ENCODE measurements around the gene SPINK13.
"Not testable (repeated sequence)": the region's sequence is repeated elsewhere in the genome, so short reads cannot be mapped to it uniquely, and the experiment has no call there.

The SPINK13 gene

DNA sequence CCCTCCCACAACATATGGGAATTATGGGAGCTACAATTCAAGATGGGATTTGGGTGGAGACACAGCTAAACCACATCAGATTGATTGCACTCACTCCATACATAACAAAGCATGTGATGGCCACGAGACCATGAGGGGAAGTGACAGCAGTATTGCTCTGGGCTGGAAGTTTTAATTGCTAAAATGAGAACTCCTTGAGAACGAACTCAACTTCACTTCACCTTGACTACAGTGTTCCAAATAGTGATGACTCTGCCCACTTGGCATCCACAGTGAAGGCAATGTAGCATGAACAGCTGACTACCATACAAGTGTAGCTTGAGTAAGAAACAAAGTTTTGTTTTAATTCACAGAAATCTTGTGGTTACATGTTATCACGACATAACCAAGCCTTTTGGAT lies 42.9 kb downstream of the SPINK13 start:
- ChIA-PET POLR2A (no interaction called here), CTCF (no interaction called here)
- TF ChIP-seq FOXM1 (IDR thresholded peaks at IDR 0.05; ENCODE audit: borderline replicate concordance) (no peak), NFRKB (IDR thresholded peaks at IDR 0.05) (no peak), LEF1 (IDR thresholded peaks at IDR 0.05; ENCODE audit: borderline replicate concordance) (no peak), FOXK2 (IDR thresholded peaks at IDR 0.05) (no peak), SP1 (IDR thresholded peaks at IDR 0.05) (no peak), SUZ12 (IDR thresholded peaks at IDR 0.05) (no peak), CTBP1 (IDR thresholded peaks at IDR 0.05; ENCODE audit: borderline replicate concordance) (no peak), FOXA1 (IDR thresholded peaks at IDR 0.05) (no peak), HDGF (IDR thresholded peaks at IDR 0.05; ENCODE audit: borderline replicate concordance) (no peak), ELF4 (IDR thresholded peaks at IDR 0.05) (no peak), BHLHE40 (IDR thresholded peaks at IDR 0.05; ENCODE audit: borderline replicate concordance) (no peak), ZNF384 (IDR thresholded peaks at IDR 0.05) (no peak), L3MBTL2 (conservative IDR thresholded peaks at IDR 0.05) (no peak), ARNT (IDR thresholded peaks at IDR 0.05) (no peak), TARDBP (IDR thresholded peaks at IDR 0.05) (no peak)
- TF ChIP-seq, protein P1, sequence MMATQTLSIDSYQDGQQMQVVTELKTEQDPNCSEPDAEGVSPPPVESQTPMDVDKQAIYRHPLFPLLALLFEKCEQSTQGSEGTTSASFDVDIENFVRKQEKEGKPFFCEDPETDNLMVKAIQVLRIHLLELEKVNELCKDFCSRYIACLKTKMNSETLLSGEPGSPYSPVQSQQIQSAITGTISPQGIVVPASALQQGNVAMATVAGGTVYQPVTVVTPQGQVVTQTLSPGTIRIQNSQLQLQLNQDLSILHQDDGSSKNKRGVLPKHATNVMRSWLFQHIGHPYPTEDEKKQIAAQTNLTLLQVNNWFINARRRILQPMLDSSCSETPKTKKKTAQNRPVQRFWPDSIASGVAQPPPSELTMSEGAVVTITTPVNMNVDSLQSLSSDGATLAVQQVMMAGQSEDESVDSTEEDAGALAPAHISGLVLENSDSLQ (IDR thresholded peaks at IDR 0.05), result no peak
- no peak for DNase-seq (ENCODE audit: extremely low spot score)

DNA sequence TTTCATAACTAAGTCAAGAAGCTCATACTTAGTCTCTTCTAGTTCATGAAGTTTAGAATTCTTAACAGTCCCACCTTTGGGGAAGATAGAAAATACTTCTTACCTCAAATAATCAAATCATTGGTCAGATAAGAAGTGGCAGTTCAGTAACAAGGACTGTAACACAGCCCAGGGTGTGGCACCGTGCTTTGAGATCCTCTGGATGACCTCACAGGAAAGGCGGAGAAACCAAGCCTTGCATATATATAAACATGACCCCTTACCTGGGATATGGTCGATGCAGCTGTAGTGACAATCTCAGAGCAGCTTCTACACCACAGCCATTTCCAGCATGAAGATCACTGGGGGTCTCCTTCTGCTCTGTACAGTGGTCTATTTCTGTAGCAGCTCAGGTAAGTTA lies 43.6 kb downstream of the SPINK13 start, which contains the start of gene SPINK7:
Gene SPINK7 (plus strand): TSS at position 271 of the 400 bp plus-strand sequence. CDS start 61 bp downstream, at position 332.
- POLR2A ChIA-PET, result no interaction called here
- TF ChIP-seq, protein P1 (IDR thresholded peaks at IDR 0.05), result no peak
- TF ChIP-seq FOXA1 (IDR thresholded peaks at IDR 0.05), result no peak
- TF ChIP-seq FOXK2 (IDR thresholded peaks at IDR 0.05), result no peak
- no peak for TF ChIP-seq NFRKB (IDR thresholded peaks at IDR 0.05)
- no peak for DNase-seq (ENCODE audit: extremely low spot score)
- CTCF ChIA-PET, result no interaction called here

DNA sequence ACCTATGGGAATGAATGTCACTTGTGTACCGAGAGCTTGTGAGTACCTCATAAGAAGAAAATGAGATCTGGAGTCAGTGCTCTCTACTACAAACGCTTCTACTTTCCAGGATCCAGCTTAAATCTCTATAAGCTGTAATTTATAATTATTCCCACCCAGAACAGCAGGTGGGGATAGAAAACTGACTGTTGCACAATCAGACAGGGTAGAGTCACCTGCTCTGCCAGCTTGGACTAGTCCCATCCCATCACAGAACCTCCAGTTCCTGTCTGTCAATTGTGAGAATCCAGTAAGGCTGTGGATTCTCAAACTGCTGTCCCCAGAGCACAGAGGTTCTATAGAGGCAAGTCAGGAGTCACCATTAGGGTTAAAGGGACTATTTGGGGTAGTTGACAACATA lies 45.6 kb downstream of the SPINK13 start:
- DNase-seq (ENCODE audit: extremely low spot score), result no peak
- CTCF ChIA-PET, result no interaction called here
- TF ChIP-seq FOXA1 (IDR thresholded peaks at IDR 0.05), result no peak
- TF ChIP-seq ZNF384 (IDR thresholded peaks at IDR 0.05), result no peak
- TF ChIP-seq FOXK2 (IDR thresholded peaks at IDR 0.05), result no peak
- no peak for TF ChIP-seq L3MBTL2 (conservative IDR thresholded peaks at IDR 0.05)
- no peak for TF ChIP-seq HDGF (IDR thresholded peaks at IDR 0.05; ENCODE audit: borderline replicate concordance)
- no peak for TF ChIP-seq SUZ12 (IDR thresholded peaks at IDR 0.05)
- TF ChIP-seq SP1 (IDR thresholded peaks at IDR 0.05), result no peak
- TF ChIP-seq CTBP1 (IDR thresholded peaks at IDR 0.05; ENCODE audit: borderline replicate concordance), result no peak
- TF ChIP-seq ARNT (IDR thresholded peaks at IDR 0.05), result no peak
- no peak for TF ChIP-seq ELF4 (IDR thresholded peaks at IDR 0.05)
- POLR2A ChIA-PET, result interaction anchor here (0.7 kb wide), 1 partner anchor 40 kb away, joined by 3 read pairs; no protein-coding TSS in a partner anchor

DNA sequence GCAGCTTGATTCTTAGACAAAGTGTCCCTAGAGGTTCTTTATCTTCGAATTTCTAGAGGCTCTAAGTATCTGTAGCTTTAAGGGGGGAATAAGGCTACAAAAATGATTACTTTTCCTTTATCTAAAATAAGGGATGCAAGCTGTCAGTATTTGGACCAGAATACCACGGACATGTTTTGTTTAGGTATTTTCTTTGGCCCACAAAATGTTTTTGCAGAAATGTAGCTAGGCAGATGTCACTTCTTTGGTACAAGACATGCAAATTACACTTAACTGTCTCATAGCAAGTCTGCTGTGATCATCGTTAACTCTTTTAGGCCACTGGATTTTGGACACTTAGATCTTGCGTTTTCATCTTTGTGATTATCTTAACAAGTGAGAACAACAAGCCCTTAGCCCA lies 46.1 kb downstream of the SPINK13 start:
- TF ChIP-seq HDGF (IDR thresholded peaks at IDR 0.05; ENCODE audit: borderline replicate concordance), result no peak
- no peak for TF ChIP-seq ARNT (IDR thresholded peaks at IDR 0.05)
- TF ChIP-seq SUZ12 (IDR thresholded peaks at IDR 0.05), result no peak
- TF ChIP-seq FOXA1 (IDR thresholded peaks at IDR 0.05), result no peak
- no peak for TF ChIP-seq ZNF384 (IDR thresholded peaks at IDR 0.05)
- no peak for TF ChIP-seq NFRKB (IDR thresholded peaks at IDR 0.05)
- TF ChIP-seq CTBP1 (IDR thresholded peaks at IDR 0.05; ENCODE audit: borderline replicate concordance), result no peak
- no peak for TF ChIP-seq LEF1 (IDR thresholded peaks at IDR 0.05; ENCODE audit: borderline replicate concordance)
- ChIA-PET POLR2A (interaction anchor here (0.6 to 0.7 kb wide), 2 partner anchors 22 to 40 kb away, joined by 3 read pairs; no protein-coding TSS in a partner anchor), CTCF (no interaction called here)
- no peak for DNase-seq (ENCODE audit: extremely low spot score)

DNA sequence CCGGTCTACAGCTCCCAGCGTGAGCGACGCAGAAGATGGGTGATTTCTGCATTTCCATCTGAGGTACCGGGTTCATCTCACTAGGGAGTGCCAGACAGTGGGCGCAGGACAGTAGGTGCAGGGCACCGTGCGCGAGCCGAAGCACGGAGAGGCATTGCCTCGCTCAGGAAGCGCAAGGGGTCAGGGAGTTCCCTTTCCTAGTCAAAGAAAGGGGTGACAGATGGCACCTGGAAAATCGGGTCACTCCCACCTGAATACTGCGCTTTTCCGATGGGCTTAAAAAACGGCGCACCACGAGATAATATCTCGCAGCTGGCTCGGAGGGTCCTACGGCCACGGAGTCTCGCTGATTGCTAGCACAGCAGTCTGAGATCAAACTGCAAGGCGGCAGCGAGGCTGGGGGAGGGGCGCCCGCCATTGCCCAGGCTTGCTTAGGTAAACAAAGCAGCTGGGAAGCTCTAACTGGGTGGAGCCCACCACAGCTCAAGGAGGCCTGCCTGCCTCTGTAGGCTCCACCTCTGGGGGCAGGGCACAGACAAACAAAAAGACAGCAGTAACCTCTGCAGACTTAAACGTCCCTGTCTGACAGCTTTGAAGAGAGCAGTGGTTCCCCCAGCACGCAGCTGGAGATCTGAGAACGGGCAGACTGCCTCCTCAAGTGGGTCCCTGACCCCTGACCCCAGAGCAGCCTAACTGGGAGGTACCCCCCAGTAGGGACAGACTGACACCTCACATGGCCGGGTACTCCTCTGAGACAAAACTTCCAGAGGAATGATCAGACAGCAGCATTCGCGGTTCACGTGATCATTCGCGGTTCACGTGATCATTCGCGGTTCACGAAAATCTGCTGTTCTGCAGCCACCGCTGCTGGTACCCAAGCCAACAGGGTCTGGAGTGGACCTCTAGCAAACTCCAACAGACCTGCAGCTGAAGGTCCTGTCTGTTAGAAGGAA lies 51.7 kb downstream of the SPINK13 start:
- DNase-seq (ENCODE audit: extremely low spot score); CTCF ChIA-PET; POLR2A ChIA-PET: not testable (repeated sequence)

DNA sequence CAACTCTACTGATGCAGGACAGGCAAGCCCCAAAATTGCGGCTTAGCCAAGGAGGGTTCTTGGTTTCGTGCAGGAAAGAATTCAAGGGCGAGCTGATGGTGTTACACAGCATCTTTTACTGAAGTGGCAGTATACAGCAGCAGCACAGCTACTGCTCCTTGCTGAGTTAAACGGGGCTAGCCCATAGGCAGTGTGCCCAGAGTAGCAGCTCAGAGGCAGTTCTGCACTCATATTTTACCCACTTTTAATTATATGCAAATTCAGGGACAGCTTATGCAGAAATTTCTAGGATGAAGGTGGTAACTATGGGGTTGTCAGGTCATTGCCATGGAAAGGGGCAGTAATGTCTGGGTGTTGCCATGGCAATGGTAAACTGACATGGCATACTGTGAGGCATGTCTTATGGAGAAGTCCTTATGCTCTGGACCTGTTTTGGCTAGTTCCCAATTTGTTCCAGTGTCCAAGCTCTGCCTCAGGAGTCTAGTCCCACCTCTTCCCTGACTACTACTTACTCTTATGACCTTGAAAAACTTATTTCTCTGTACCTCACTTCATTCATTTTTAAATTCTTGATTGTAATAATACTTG lies 64.8 kb downstream of the SPINK13 start:
- CTCF ChIA-PET, result no interaction called here
- POLR2A ChIA-PET, result no interaction called here
- TF ChIP-seq TARDBP (IDR thresholded peaks at IDR 0.05) (no peak), LEF1 (IDR thresholded peaks at IDR 0.05; ENCODE audit: borderline replicate concordance) (no peak), ZNF384 (IDR thresholded peaks at IDR 0.05) (no peak), L3MBTL2 (conservative IDR thresholded peaks at IDR 0.05) (no peak), FOXM1 (IDR thresholded peaks at IDR 0.05; ENCODE audit: borderline replicate concordance) (no peak), FOXK2 (IDR thresholded peaks at IDR 0.05) (no peak), SUZ12 (IDR thresholded peaks at IDR 0.05) (no peak)
- TF ChIP-seq, protein P1 (IDR thresholded peaks at IDR 0.05), result no peak
- DNase-seq (ENCODE audit: extremely low spot score), result no peak

Measured in HEK293T (cell line).